Uterine smooth muscle cell (primary cell): ENCODE results near the gene KIAA2012. TPM values are rescaled to one million over a fixed set of nuclear protein-coding genes. Genes with fewer than 3 reads are reported as not detected.

ENCODE experiments used
- total RNA-seq: library from RNA; depleted of rRNA; stranded (reverse); fragments of >200 nt; gene quantifications from 2 replicates; pipeline ENCODE4 v1.2.3, GENCODE V29; 2014

KIAA2012 gene
- not detected in 2 replicates for total RNA-seq

GRCh38 chr2:202072737-202073401, at the start of gene KIAA2012:
TSS of gene KIAA2012 (plus strand) at chr2:202073255. CDS start at chr2:202073628, 373 bp downstream.

GRCh38 chr2:202033317-202034248, 39.5 kb upstream of the KIAA2012 start, which contains the start of gene FZD7:
TSS of gene FZD7 (plus strand) at chr2:202033855. CDS start at chr2:202034648, 793 bp downstream.

GRCh38 chr2:202238234-202239197, 165.5 kb downstream of the KIAA2012 start, which contains the start of gene SUMO1:
TSS of gene SUMO1 (minus strand) at chr2:202238597. CDS start at chr2:202238451, 146 bp downstream.

Other genes with a start within 250 kb of the KIAA2012 start
- 29.1 and 33.4 TPM in 2 replicates for gene FZD7, start 39.4 kb upstream of the KIAA2012 start, total RNA-seq
- gene SUMO1, start 165.3 kb downstream of the KIAA2012 start, total RNA-seq = 124 and 145 TPM in 2 replicates
- gene NOP58, start 192.5 kb downstream of the KIAA2012 start, total RNA-seq = 53.5 and 87.9 TPM in 2 replicates